Thyroid gland (tissue), 4 donors: Measurements from ENCODE around the gene PKD1L1. TPM values are rescaled to one million over a fixed set of nuclear protein-coding genes. Genes with fewer than 3 reads are reported as not detected.

Experiments used
- DNase-seq, 2 donors: peaks; one replicate each; pipeline ENCODE4 v3.0.0-alpha.2; 2019
- H3K27ac ChIP-seq, 3 donors: fragments of 200-600 bp; sonication (generic); 1 replicate in 2 of 3; 2 replicates in 1 of 3; pipeline ENCODE4 v1.5.1; 2016 to 2019; ENCODE audit warnings: mild to moderate bottlenecking in 1 of 3, moderate library complexity in 1 of 3
- H3K27me3 ChIP-seq: fragments of 200-600 bp; sonication (generic); one replicate; pipeline ENCODE4 v1.5.1; 2019
- H3K36me3 ChIP-seq, 2 donors: fragments of 200-600 bp; sonication (generic); one replicate each; pipeline ENCODE4 v1.5.1; 2016 to 2019
- H3K4me1 ChIP-seq, 2 donors: fragments of 200-600 bp; sonication (generic); one replicate each; pipeline ENCODE4 v1.5.1; 2017 to 2019
- H3K4me3 ChIP-seq, 3 donors: fragments of 200-600 bp; sonication (generic); replicated peaks in 1 of 3; 1 replicate in 2 of 3; 2 replicates in 1 of 3; pipeline ENCODE4 v1.5.1; 2016; ENCODE audit warnings: mild to moderate bottlenecking in 1 of 3
- H3K9me3 ChIP-seq: fragments of 200-600 bp; sonication (generic); one replicate; pipeline ENCODE4 v1.5.1; 2017
- POLR2A ChIP-seq, 2 donors: fragments of 450-650 bp; IDR thresholded peaks; one replicate each; pipeline ENCODE4 v1.6.1; 2017; ENCODE audit warnings: antibody characterized with exemption in 2 of 2, mild to moderate bottlenecking in 2 of 2, moderate library complexity in 1 of 2
- whole genome bisulfite sequencing, 2 donors: methylation state at CpG; one replicate each; pipeline ENCODE4 v1.1.5; 2017; 5-methylcytosine and 5-hydroxymethylcytosine counted together
- intact Hi-C: fragments of 100-400 bp; cut with DNase I; formaldehyde crosslinking; loops from one replicate; pipeline ENCODE4 v1.15.1; 2023
- total RNA-seq, 4 donors: library from RNA; depleted of rRNA; stranded (reverse); fragments of >200 nt; gene quantifications; one replicate each; pipeline ENCODE4 v1.2.3, GENCODE V29; 2016
- TF ChIP-seq, protein P1 (sequence below), 6 experiments: fragments of 200-600 bp in 3 of 6; fragments of 450-650 bp in 3 of 6; sonication (generic) in 3 of 6; IDR thresholded peaks; one replicate each; pipeline ENCODE4 v1.5.1; 2016 to 2019; ENCODE audit warnings: antibody characterized with exemption in 6 of 6, mild to moderate bottlenecking in 2 of 6, inconsistent platforms in 1 of 6, moderate library complexity in 1 of 6

PKD1L1 gene
- total RNA-seq, 4 donors from 2014 or later: under 0.01 to 0.17 (median 0.14) TPM

- H3K36me3 ChIP-seq: no peaks in the 10 kb centered on the region
- H3K27ac ChIP-seq: no peak overlapping the region
- H3K9me3 ChIP-seq: no peaks in the 10 kb centered on the region
- H3K4me1 ChIP-seq: peaks cover 0 to 5% of the 10 kb centered on the region in 2 donors
- TF ChIP-seq, protein P1, sequence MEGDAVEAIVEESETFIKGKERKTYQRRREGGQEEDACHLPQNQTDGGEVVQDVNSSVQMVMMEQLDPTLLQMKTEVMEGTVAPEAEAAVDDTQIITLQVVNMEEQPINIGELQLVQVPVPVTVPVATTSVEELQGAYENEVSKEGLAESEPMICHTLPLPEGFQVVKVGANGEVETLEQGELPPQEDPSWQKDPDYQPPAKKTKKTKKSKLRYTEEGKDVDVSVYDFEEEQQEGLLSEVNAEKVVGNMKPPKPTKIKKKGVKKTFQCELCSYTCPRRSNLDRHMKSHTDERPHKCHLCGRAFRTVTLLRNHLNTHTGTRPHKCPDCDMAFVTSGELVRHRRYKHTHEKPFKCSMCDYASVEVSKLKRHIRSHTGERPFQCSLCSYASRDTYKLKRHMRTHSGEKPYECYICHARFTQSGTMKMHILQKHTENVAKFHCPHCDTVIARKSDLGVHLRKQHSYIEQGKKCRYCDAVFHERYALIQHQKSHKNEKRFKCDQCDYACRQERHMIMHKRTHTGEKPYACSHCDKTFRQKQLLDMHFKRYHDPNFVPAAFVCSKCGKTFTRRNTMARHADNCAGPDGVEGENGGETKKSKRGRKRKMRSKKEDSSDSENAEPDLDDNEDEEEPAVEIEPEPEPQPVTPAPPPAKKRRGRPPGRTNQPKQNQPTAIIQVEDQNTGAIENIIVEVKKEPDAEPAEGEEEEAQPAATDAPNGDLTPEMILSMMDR (IDR thresholded peaks at IDR 0.05): no peak
- no peak for TF ChIP-seq POLR2A (IDR thresholded peaks at IDR 0.05)
- no peak overlapping the region for H3K4me3 ChIP-seq
- no peaks in the 10 kb centered on the region for H3K27me3 ChIP-seq
- intact Hi-C loops: no loop called here
- WGBS, 2 donors: 88% methylated on average over 6 of the region's 6 CpGs
- DNase-seq: no peak
Observed at GRCh38 chr7:47741984-47742383, 206.3 kb downstream of the PKD1L1 start.

- Histone ChIP-seq H3K36me3 (no peaks in the 10 kb centered on the region), H3K9me3 (no peaks in the 10 kb centered on the region), H3K27ac (no peak overlapping the region), H3K4me1 (peaks cover 0 to 5% of the 10 kb centered on the region in 2 donors), H3K27me3 (no peaks in the 10 kb centered on the region), H3K4me3 (no peak overlapping the region)
- 82 to 95% methylated on average over 8 of the region's 8 CpGs for WGBS, 2 donors
- intact Hi-C loops: no loop called here
- no peak for TF ChIP-seq POLR2A (IDR thresholded peaks at IDR 0.05)
- TF ChIP-seq, protein P1 (IDR thresholded peaks at IDR 0.05): no peak
- DNase-seq: no peak
Observed at GRCh38 chr7:47739891-47740290, 208.4 kb downstream of the PKD1L1 start.

DNA sequence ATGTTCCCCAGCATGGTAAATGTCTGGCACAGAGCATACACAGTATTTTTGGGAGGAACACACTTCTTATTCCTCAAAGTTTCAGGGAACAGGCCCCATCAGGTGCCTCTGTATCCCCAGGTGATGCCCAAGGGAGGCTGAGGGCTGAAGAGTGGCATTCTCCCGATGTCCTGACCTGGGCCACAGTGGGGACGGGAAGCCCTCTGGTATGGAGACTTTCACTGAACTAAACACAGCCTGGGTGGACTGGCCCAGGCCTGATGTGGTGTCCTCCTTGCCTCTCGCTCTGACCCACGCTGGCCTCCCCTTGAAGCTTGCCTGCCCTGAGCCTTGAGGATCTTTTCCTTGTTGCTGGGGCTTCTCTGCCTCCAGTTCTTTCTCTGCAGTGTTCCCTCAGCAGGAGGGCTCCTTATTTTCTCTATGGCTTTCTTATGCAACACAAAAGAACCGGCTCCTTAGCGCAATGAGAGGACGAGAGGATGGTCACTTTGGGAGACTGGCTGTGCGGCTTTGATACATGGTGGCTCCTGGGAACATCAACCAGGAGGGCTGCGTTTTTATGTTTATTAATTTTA, 208.9 kb downstream of the PKD1L1 start:
- TF ChIP-seq POLR2A (IDR thresholded peaks at IDR 0.05): no peak
- TF ChIP-seq, protein P1 (IDR thresholded peaks at IDR 0.05): no peak
- no peaks in the 10 kb centered on the region for H3K9me3 ChIP-seq
- DNase-seq: no peak
- peaks cover 0 to 5% of the 10 kb centered on the region in 2 donors for H3K4me1 ChIP-seq
- no peaks in the 10 kb centered on the region for H3K36me3 ChIP-seq
- no peaks in the 10 kb centered on the region for H3K27me3 ChIP-seq
- WGBS, 2 donors: 88 to 94% methylated on average over 9 of the region's 9 CpGs
- no peak overlapping the region for H3K4me3 ChIP-seq
- no peak overlapping the region for H3K27ac ChIP-seq
- intact Hi-C loops: no loop called here

- intact Hi-C loops: no loop called here
- DNase-seq: no peak
- Histone ChIP-seq H3K4me1 (no peaks in the 10 kb centered on the region), H3K27me3 (no peaks in the 10 kb centered on the region), H3K36me3 (no peaks in the 10 kb centered on the region), H3K27ac (no peak overlapping the region), H3K9me3 (no peaks in the 10 kb centered on the region), H3K4me3 (no peak overlapping the region)
- TF ChIP-seq, protein P1 (IDR thresholded peaks at IDR 0.05): no peak
- TF ChIP-seq POLR2A (IDR thresholded peaks at IDR 0.05): no peak
- WGBS, 2 donors: 74 to 79% methylated on average over 6 of the region's 6 CpGs
Observed at GRCh38 chr7:47738563-47739166, 209.6 kb downstream of the PKD1L1 start.

GRCh38 chr7:47737601-47738000, 210.7 kb downstream of the PKD1L1 start:
- WGBS, 2 donors: 89 to 96% methylated on average over 4 of the region's 4 CpGs
- DNase-seq: no peak
- Histone ChIP-seq H3K36me3 (no peaks in the 10 kb centered on the region), H3K4me1 (no peaks in the 10 kb centered on the region), H3K27ac (no peak overlapping the region), H3K4me3 (no peak overlapping the region), H3K9me3 (no peaks in the 10 kb centered on the region), H3K27me3 (no peaks in the 10 kb centered on the region)
- TF ChIP-seq, protein P1 (IDR thresholded peaks at IDR 0.05): no peak
- no peak for TF ChIP-seq POLR2A (IDR thresholded peaks at IDR 0.05)
- intact Hi-C loops: no loop called here
